ENCODE results near the gene ADAMTS17. TPM values are rescaled to one million over a fixed set of nuclear protein-coding genes. Genes with fewer than 3 reads are reported as not detected.

ADAMTS17 gene
- total and polyA plus RNA-seq, 9 of the 15 experiments (the other 6 are each of a cell fraction or from before 2014, with no cell fraction given): 0.01 to 0.14 (median 0.07) TPM; not detected in 6

DNA sequence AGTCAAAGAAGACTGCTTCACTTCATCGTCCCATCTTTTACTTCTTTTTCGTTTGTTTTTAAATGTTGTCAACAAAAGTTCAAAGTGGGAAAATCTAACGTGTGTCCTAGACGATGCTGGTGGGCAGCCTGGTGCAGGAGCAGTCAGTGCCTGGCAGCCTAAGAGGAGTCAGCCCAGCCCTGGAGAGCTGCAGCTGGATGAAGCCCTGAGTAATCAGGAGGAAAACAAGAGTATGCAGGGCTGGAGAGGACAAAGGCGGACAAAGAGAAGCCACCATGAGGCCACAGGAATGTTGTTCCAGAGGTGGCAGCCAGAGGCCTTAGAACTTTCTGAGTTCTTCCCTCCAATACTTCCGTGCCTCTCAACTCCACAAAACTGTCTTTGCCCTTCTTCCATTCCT lies 5.7 kb downstream of the ADAMTS17 start (continued):
- TF ChIP-seq, protein P1, sequence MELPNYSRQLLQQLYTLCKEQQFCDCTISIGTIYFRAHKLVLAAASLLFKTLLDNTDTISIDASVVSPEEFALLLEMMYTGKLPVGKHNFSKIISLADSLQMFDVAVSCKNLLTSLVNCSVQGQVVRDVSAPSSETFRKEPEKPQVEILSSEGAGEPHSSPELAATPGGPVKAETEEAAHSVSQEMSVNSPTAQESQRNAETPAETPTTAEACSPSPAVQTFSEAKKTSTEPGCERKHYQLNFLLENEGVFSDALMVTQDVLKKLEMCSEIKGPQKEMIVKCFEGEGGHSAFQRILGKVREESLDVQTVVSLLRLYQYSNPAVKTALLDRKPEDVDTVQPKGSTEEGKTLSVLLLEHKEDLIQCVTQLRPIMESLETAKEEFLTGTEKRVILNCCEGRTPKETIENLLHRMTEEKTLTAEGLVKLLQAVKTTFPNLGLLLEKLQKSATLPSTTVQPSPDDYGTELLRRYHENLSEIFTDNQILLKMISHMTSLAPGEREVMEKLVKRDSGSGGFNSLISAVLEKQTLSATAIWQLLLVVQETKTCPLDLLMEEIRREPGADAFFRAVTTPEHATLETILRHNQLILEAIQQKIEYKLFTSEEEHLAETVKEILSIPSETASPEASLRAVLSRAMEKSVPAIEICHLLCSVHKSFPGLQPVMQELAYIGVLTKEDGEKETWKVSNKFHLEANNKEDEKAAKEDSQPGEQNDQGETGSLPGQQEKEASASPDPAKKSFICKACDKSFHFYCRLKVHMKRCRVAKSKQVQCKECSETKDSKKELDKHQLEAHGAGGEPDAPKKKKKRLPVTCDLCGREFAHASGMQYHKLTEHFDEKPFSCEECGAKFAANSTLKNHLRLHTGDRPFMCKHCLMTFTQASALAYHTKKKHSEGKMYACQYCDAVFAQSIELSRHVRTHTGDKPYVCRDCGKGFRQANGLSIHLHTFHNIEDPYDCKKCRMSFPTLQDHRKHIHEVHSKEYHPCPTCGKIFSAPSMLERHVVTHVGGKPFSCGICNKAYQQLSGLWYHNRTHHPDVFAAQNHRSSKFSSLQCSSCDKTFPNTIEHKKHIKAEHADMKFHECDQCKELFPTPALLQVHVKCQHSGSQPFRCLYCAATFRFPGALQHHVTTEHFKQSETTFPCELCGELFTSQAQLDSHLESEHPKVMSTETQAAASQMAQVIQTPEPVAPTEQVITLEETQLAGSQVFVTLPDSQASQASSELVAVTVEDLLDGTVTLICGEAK (IDR thresholded peaks at IDR 0.05): no peak
- TF ChIP-seq, protein P1 (CRISPR knock-in tag; IDR thresholded peaks at IDR 0.05): no peak
- TF ChIP-seq CSDE1 (IDR thresholded peaks at IDR 0.05) (no peak), EWSR1 (IDR thresholded peaks at IDR 0.05; ENCODE audit: borderline replicate concordance, low read depth, partially characterized antibody) (no peak)
